Osteoblast (primary cell): Measurements from ENCODE around the gene ATP9A. TPM values are rescaled to one million over a fixed set of nuclear protein-coding genes. Genes with fewer than 3 reads are reported as not detected.

Experiments used
- DNase-seq: peaks from one replicate; pipeline ENCODE4 v3.0.0; 2011; ENCODE audit warnings: low spot score, mixed read lengths; ENCODE audit not compliant: insufficient read length; ENCODE audit errors: missing footprints
- H2AFZ ChIP-seq: 2 replicates; pipeline ENCODE4 v1.6.0; 2011; ENCODE audit warnings: mild to moderate bottlenecking, low read length
- H3K27ac ChIP-seq: 2 replicates; pipeline ENCODE4 v1.5.1; 2011; ENCODE audit warnings: mild to moderate bottlenecking, low read depth, low read length, moderate library complexity
- H3K27me3 ChIP-seq: 2 replicates; pipeline ENCODE4 v1.6.0; 2012; ENCODE audit warnings: mild to moderate bottlenecking, control low read depth, inconsistent platforms, low read length, moderate library complexity; ENCODE audit not compliant: insufficient read depth
- H3K36me3 ChIP-seq: 2 replicates; pipeline ENCODE4 v1.5.1; 2011; ENCODE audit warnings: mild to moderate bottlenecking, low read length, control low read depth, moderate library complexity; ENCODE audit not compliant: insufficient read depth
- H3K4me1 ChIP-seq: 2 replicates; pipeline ENCODE4 v1.5.1; 2011; ENCODE audit warnings: mild to moderate bottlenecking, low read length, control low read depth, moderate library complexity; ENCODE audit not compliant: insufficient read depth
- H3K4me2 ChIP-seq: 2 replicates; pipeline ENCODE4 v1.6.0; 2011; ENCODE audit warnings: mild to moderate bottlenecking, low read length; ENCODE audit not compliant: insufficient read depth
- H3K4me3 ChIP-seq: fragments of 200-600 bp; sonication (generic); 3 replicates; pipeline ENCODE4 v1.5.1; 2012; ENCODE audit warnings: mild to moderate bottlenecking, low read length, inconsistent platforms; ENCODE audit not compliant: insufficient read depth
- H3K79me2 ChIP-seq: 2 replicates; pipeline ENCODE4 v1.6.0; 2012; ENCODE audit warnings: mild to moderate bottlenecking, low read length, control low read depth, inconsistent platforms; ENCODE audit not compliant: insufficient read depth
- H3K9me3 ChIP-seq: 2 replicates; pipeline ENCODE4 v1.5.1; 2011; ENCODE audit warnings: low read depth, low read length, control low read depth
- H4K20me1 ChIP-seq: 2 replicates; pipeline ENCODE4 v1.6.0; 2012; ENCODE audit warnings: mild to moderate bottlenecking, low read length, control low read depth; ENCODE audit not compliant: insufficient read depth
- CTCF ChIP-seq: IDR thresholded peaks from 2 replicates; pipeline ENCODE4 v1.5.1; 2011; ENCODE audit warnings: mild to moderate bottlenecking, low read depth, low read length, moderate library complexity; ENCODE audit errors: extremely low read depth
- total RNA-seq: library from RNA; depleted of rRNA; stranded (reverse); fragments of >200 nt; gene quantifications from 2 replicates; pipeline ENCODE4 v1.2.3, GENCODE V29; 2012

The ATP9A gene
- total RNA-seq, 1 donor = 48.9 TPM

- no peak overlapping the region for H3K4me3 ChIP-seq
- no peaks in the 10 kb centered on the region for H4K20me1 ChIP-seq
- no peaks in the 10 kb centered on the region for H3K9me3 ChIP-seq
- H3K4me2 ChIP-seq = no peak overlapping the region
- no peaks in the 10 kb centered on the region for H3K4me1 ChIP-seq
- TF ChIP-seq CTCF = no peak
- peaks cover 4% of the 10 kb centered on the region for H3K27me3 ChIP-seq
- DNase-seq = no peak
- H2AFZ ChIP-seq = no peak overlapping the region
- no peaks in the 10 kb centered on the region for H3K36me3 ChIP-seq
- no peaks in the 10 kb centered on the region for H3K79me2 ChIP-seq
- no peak overlapping the region for H3K27ac ChIP-seq
Measured at GRCh38 chr20:51811514-51812128, 43.4 kb upstream of the ATP9A start.

- no peaks in the 10 kb centered on the region for H3K4me1 ChIP-seq
- no peak overlapping the region for H3K4me3 ChIP-seq
- H3K36me3 ChIP-seq = no peaks in the 10 kb centered on the region
- H4K20me1 ChIP-seq = no peaks in the 10 kb centered on the region
- no peaks in the 10 kb centered on the region for H3K9me3 ChIP-seq
- no peak for TF ChIP-seq CTCF
- H3K27ac ChIP-seq = no peak overlapping the region
- H3K79me2 ChIP-seq = no peaks in the 10 kb centered on the region
- peaks cover 4% of the 10 kb centered on the region for H3K27me3 ChIP-seq
- H2AFZ ChIP-seq = no peak overlapping the region
- DNase-seq = no peak
- H3K4me2 ChIP-seq = no peak overlapping the region
Measured at GRCh38 chr20:51811042-51811355, 42.8 kb upstream of the ATP9A start.

- DNase-seq = no peak
- no peak overlapping the region for H3K4me2 ChIP-seq
- H2AFZ ChIP-seq = no peak overlapping the region
Measured at GRCh38 chr20:51810155-51811041, 42.2 kb upstream of the ATP9A start.

More at GRCh38 chr20:51810155-51811041, 42.2 kb upstream of the ATP9A start:
- H3K9me3 ChIP-seq = no peaks in the 10 kb centered on the region
- no peaks in the 10 kb centered on the region for H3K36me3 ChIP-seq
- H3K4me1 ChIP-seq = no peaks in the 10 kb centered on the region
- H3K4me3 ChIP-seq = no peak overlapping the region
- no peaks in the 10 kb centered on the region for H4K20me1 ChIP-seq
- H3K79me2 ChIP-seq = no peaks in the 10 kb centered on the region
- no peak overlapping the region for H3K27ac ChIP-seq
- no peak for TF ChIP-seq CTCF
- peaks cover 4% of the 10 kb centered on the region for H3K27me3 ChIP-seq
